OCI-M1 (cell line): ENCODE results near the gene WASHC1.
"Not testable (repeated sequence)": the region's sequence is repeated elsewhere in the genome, so short reads cannot be mapped to it uniquely, and the experiment has no call there.

Experiments
- DNase-seq: peaks from one replicate; lab custom pipeline; 2025; lab: John Stamatoyannopoulos, UW

Gene WASHC1

DNA sequence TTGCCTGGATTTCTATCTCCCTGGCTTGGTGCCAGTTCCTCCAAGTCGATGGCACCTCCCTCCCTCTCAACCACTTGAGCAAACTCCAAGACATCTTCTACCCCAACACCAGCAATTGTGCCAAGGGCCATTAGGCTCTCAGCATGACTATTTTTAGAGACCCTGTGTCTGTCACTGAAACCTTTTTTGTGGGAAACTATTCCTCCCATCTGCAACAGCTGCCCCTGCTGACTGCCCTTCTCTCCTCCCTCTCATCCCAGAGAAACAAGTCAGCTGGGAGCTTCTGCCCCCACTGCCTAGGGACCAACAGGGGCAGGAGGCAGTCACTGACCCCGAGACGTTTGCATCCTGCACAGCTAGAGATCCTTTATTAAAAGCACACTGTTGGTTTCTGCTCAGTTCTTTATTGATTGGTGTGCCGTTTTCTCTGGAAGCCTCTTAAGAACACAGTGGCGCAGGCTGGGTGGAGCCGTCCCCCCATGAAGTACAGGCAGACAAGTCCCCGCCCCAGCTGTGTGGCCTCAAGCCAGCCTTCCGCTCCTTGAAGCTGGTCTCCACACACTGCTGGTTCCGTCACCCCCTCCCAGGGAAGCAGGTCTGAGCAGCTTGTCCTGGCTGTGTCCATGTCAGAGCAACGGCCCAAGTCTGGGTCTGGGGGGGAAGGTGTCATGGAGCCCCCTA lies 15.0 kb downstream of the WASHC1 start:
- DNase-seq: not testable (repeated sequence)

GRCh38 chr9:11206-11605 lies 18.1 kb downstream of the WASHC1 start:
- not testable (repeated sequence) for DNase-seq

- DNase-seq: not testable (repeated sequence)
These were observed 18.6 kb downstream of the WASHC1 start for GRCh38 chr9:10653-11053.

- not testable (repeated sequence) for DNase-seq
These were observed 19.0 kb downstream of the WASHC1 start for GRCh38 chr9:10207-10606.
